ENCODE measurements around the gene KXD1.
"Not testable (repeated sequence)": the region's sequence is repeated elsewhere in the genome, so short reads cannot be mapped to it uniquely, and the experiment has no call there.

The KXD1 gene

GRCh38 chr19:18557411-18558201 is at the start of gene KXD1:
Gene KXD1, plus strand, starts transcription at chr19:18557870. Its CDS starts 4,187 bp downstream, at chr19:18562057.
- peak; percentile 95 for DNase-seq (ENCODE audit: low spot score)

GRCh38 chr19:18508585-18508984 is 49.1 kb upstream of the KXD1 start:
- DNase-seq (ENCODE audit: low spot score) = no peak

- no peak for DNase-seq (ENCODE audit: low spot score)
Observed at GRCh38 chr19:18510216-18510615, 47.5 kb upstream of the KXD1 start.

- DNase-seq (ENCODE audit: low spot score) = no peak
Observed at GRCh38 chr19:18513868-18514267, 43.8 kb upstream of the KXD1 start.

GRCh38 chr19:18514800-18515682 is 42.6 kb upstream of the KXD1 start:
- DNase-seq (ENCODE audit: low spot score) = peak; percentile 88

GRCh38 chr19:18515959-18516358 is 41.7 kb upstream of the KXD1 start:
- no peak for DNase-seq (ENCODE audit: low spot score)

GRCh38 chr19:18517606-18518005 is 40.1 kb upstream of the KXD1 start:
- DNase-seq (ENCODE audit: low spot score) = no peak

GRCh38 chr19:18518639-18519038 is 39.0 kb upstream of the KXD1 start:
- no peak for DNase-seq (ENCODE audit: low spot score)

- DNase-seq (ENCODE audit: low spot score) = peak; percentile 68
Observed at GRCh38 chr19:18519962-18520847, 37.5 kb upstream of the KXD1 start.

- no peak for DNase-seq (ENCODE audit: low spot score)
Observed at GRCh38 chr19:18520848-18521691, 36.6 kb upstream of the KXD1 start.

GRCh38 chr19:18521692-18522123 is 36.0 kb upstream of the KXD1 start, which contains the start of gene ELL:
Gene ELL, minus strand, starts transcription at chr19:18522070. Its CDS starts 15 bp downstream, at chr19:18522055.
- DNase-seq (ENCODE audit: low spot score) = no peak

- peak; percentile 89 for DNase-seq (ENCODE audit: low spot score)
Observed at GRCh38 chr19:18522124-18522861, 35.4 kb upstream of the KXD1 start.

- not testable (repeated sequence) for DNase-seq (ENCODE audit: low spot score)
Observed at GRCh38 chr19:18522862-18523440, 34.7 kb upstream of the KXD1 start.

GRCh38 chr19:18523841-18524240 is 33.8 kb upstream of the KXD1 start:
- DNase-seq (ENCODE audit: low spot score) = no peak

GRCh38 chr19:18526316-18526715 is 31.4 kb upstream of the KXD1 start:
- DNase-seq (ENCODE audit: low spot score) = no peak

- DNase-seq (ENCODE audit: low spot score) = no peak
Observed at GRCh38 chr19:18529782-18530181, 27.9 kb upstream of the KXD1 start.

GRCh38 chr19:18531485-18531884 is 26.2 kb upstream of the KXD1 start:
- DNase-seq (ENCODE audit: low spot score) = no peak

- DNase-seq (ENCODE audit: low spot score) = no peak
Observed at GRCh38 chr19:18532168-18532890, 25.3 kb upstream of the KXD1 start.

GRCh38 chr19:18533058-18533457 is 24.6 kb upstream of the KXD1 start:
- DNase-seq (ENCODE audit: low spot score) = no peak
